A549 (cell line): Measurements from ENCODE around the gene STN1. TPM values are rescaled to one million over a fixed set of nuclear protein-coding genes. Genes with fewer than 3 reads are reported as not detected.

ENCODE experiments used
- ATAC-seq, 2 experiments: fragments of 200-7000 bp in 1 of 2; fragments of >200 bp in 1 of 2; cut with Nextera tagmentation in 1 of 2; cut with Tn5 transposase in 1 of 2; 3 replicates each; pipeline versions ENCODE4 v1.8.0 to v1.9.1; 2018 to 2020; ENCODE audit warnings: mild to moderate bottlenecking in 1 of 2, moderate library complexity in 1 of 2
- CTCF ChIA-PET: fragments of 300-600 bp; sonication (Branson Sonifier 250); formaldehyde crosslinking; extraction: SDS; loops from one replicate; lab custom pipeline; 2021; ENCODE audit warnings: antibody characterized with exemption, inconsistent platforms; lab: Yijun Ruan, JAX
- POLR2A ChIA-PET: fragments of 350-600 bp; formaldehyde crosslinking; extraction: SDS; loops from one replicate; lab custom pipeline; 2021; ENCODE audit warnings: antibody characterized with exemption, inconsistent platforms; lab: Yijun Ruan, JAX
- DNase-seq, 2 experiments: peaks; one replicate each; pipeline versions ENCODE4 v3.0.0 to v3.0.0-alpha.2; 2011 to 2016; ENCODE audit warnings: low read depth in 1 of 2, low spot score in 1 of 2
- FAIRE-seq: peaks from 2 replicates; lab custom pipeline; 2011; peaks lifted over from hg19 to GRCh38; lab: Jason Lieb, UNC
- H3K27ac ChIP-seq, 2 experiments: fragments of >200 bp; sonication (Bioruptor Twin); formaldehyde crosslinking; 3 replicates each; pipeline ENCODE4 v1.5.1; 2016 to 2017
- H3K4me1 ChIP-seq: fragments of >200 bp; sonication (Bioruptor Twin); formaldehyde crosslinking; 3 replicates; pipeline ENCODE4 v1.6.1; 2016
- H3K4me2 ChIP-seq: fragments of >200 bp; sonication (Bioruptor Twin); formaldehyde crosslinking; 3 replicates; pipeline ENCODE4 v1.6.1; 2016
- H3K4me3 ChIP-seq: fragments of >200 bp; sonication (Bioruptor Twin); formaldehyde crosslinking; 3 replicates; pipeline ENCODE4 v1.5.1; 2016
- H3K9me3 ChIP-seq: fragments of >200 bp; sonication (Bioruptor Twin); formaldehyde crosslinking; 3 replicates; pipeline ENCODE4 v1.6.1; 2016
- ATOH8 ChIP-seq: fragments of 250-450 bp; sonication (Bioruptor Pico); IDR thresholded peaks from 2 replicates; pipeline ENCODE4 v1.5.0; 2020; ENCODE audit warnings: low read depth, mild to moderate bottlenecking, moderate library complexity
- BCL3 ChIP-seq: fragments of >200 bp; sonication (Bioruptor Twin); formaldehyde crosslinking; IDR thresholded peaks from 3 replicates; pipeline ENCODE4 v1.6.1; 2016
- CBX2 ChIP-seq: fragments of 200-600 bp; sonication (generic); IDR thresholded peaks from 2 replicates; pipeline ENCODE4 v1.6.1; 2016; ENCODE audit warnings: low read depth, mild to moderate bottlenecking, borderline replicate concordance
- CHD2 ChIP-seq: fragments of 150-350 bp; IDR thresholded peaks from 2 replicates; pipeline ENCODE4 v1.6.1; 2014; ENCODE audit warnings: low read length; ENCODE audit not compliant: partially characterized antibody
- CHD4 ChIP-seq: fragments of 200-600 bp; sonication (generic); IDR thresholded peaks from 2 replicates; pipeline ENCODE4 v1.6.1; 2016; ENCODE audit warnings: antibody characterized with exemption, mild to moderate bottlenecking, borderline replicate concordance
- CTCF ChIP-seq: fragments of >200 bp; sonication (Bioruptor Twin); formaldehyde crosslinking; IDR thresholded peaks from 3 replicates; pipeline ENCODE4 v1.5.1; 2016
- ESRRA ChIP-seq: fragments of 150-350 bp; IDR thresholded peaks from 2 replicates; pipeline ENCODE4 v1.6.1; 2014; ENCODE audit warnings: mild to moderate bottlenecking, low read length, borderline replicate concordance
- FOSB ChIP-seq: fragments of 250-450 bp; sonication (Bioruptor Pico); IDR thresholded peaks from 2 replicates; pipeline ENCODE4 v1.5.0; 2020; ENCODE audit warnings: mild to moderate bottlenecking, moderate library complexity
- FOSL2 ChIP-seq, 2 experiments: fragments of 450-650 bp in 1 of 2; fragments of >200 bp in 1 of 2; sonication (Bioruptor Twin) in 1 of 2; formaldehyde crosslinking; IDR thresholded peaks; 2 replicates each; pipeline versions ENCODE4 v1.5.0 to v1.6.1; 2016 to 2020; ENCODE audit warnings: mild to moderate bottlenecking in 1 of 2, moderate library complexity in 1 of 2
- FOXS1 ChIP-seq: fragments of 250-450 bp; sonication (Bioruptor Pico); IDR thresholded peaks from 2 replicates; pipeline ENCODE4 v1.5.0; 2020; ENCODE audit warnings: mild to moderate bottlenecking, moderate library complexity
- HES2 ChIP-seq: fragments of >200 bp; sonication (Bioruptor Twin); formaldehyde crosslinking; IDR thresholded peaks from 2 replicates; pipeline ENCODE4 v1.6.1; 2016
- HMGXB4 ChIP-seq: fragments of 250-450 bp; sonication (Bioruptor Pico); IDR thresholded peaks from 2 replicates; pipeline ENCODE4 v1.5.0; 2021; ENCODE audit warnings: mild to moderate bottlenecking, moderate library complexity, borderline replicate concordance
- HOXA7 ChIP-seq: fragments of 250-450 bp; sonication (Bioruptor Pico); IDR thresholded peaks from 2 replicates; pipeline ENCODE4 v1.5.0; 2020; ENCODE audit warnings: mild to moderate bottlenecking, moderate library complexity
- JUN ChIP-seq, 2 experiments: fragments of >200 bp; sonication (Bioruptor Twin); formaldehyde crosslinking; IDR thresholded peaks; 2 replicates in 1 of 2; 3 replicates in 1 of 2; pipeline ENCODE4 v1.6.1; 2016 to 2017
- KDM1A ChIP-seq: fragments of 200-600 bp; sonication (generic); IDR thresholded peaks from 2 replicates; pipeline ENCODE4 v1.6.1; 2016; ENCODE audit warnings: low read depth, mild to moderate bottlenecking
- MAZ ChIP-seq: fragments of 150-350 bp; IDR thresholded peaks from 2 replicates; pipeline ENCODE4 v1.6.1; 2014; ENCODE audit warnings: antibody characterized with exemption, low read depth, low read length, borderline replicate concordance
- NPAS2 ChIP-seq: fragments of 250-450 bp; sonication (Bioruptor Pico); IDR thresholded peaks from 2 replicates; pipeline ENCODE4 v1.8.0; 2022; ENCODE audit warnings: mild to moderate bottlenecking, moderate library complexity, borderline replicate concordance
- NR3C1 ChIP-seq: fragments of >200 bp; sonication (Bioruptor Twin); formaldehyde crosslinking; IDR thresholded peaks from 3 replicates; pipeline ENCODE4 v1.6.1; 2017
- PHF8 ChIP-seq: fragments of 200-600 bp; sonication (generic); IDR thresholded peaks from 2 replicates; pipeline ENCODE4 v1.6.1; 2016; ENCODE audit warnings: low read depth, mild to moderate bottlenecking, antibody characterized with exemption, moderate library complexity, borderline replicate concordance
- POLR2A ChIP-seq: IDR thresholded peaks from 2 replicates; pipeline ENCODE4 v1.6.1; 2012; ENCODE audit warnings: mild to moderate bottlenecking, low read length
- RAD21 ChIP-seq, 2 experiments: fragments of >200 bp in 1 of 2; sonication (Bioruptor Twin) in 1 of 2; formaldehyde crosslinking in 1 of 2; IDR thresholded peaks in 1 of 2; conservative IDR thresholded peaks in 1 of 2; 2 replicates in 1 of 2; 3 replicates in 1 of 2; pipeline ENCODE4 v1.6.1; 2012 to 2018; ENCODE audit warnings: inconsistent platforms in 1 of 2
- RARB ChIP-seq: fragments of 250-450 bp; sonication (Bioruptor Pico); IDR thresholded peaks from 2 replicates; pipeline ENCODE4 v1.8.0; 2021; ENCODE audit warnings: mild to moderate bottlenecking, moderate library complexity
- RCOR1 ChIP-seq: fragments of 150-350 bp; IDR thresholded peaks from 2 replicates; pipeline ENCODE4 v1.6.1; 2014; ENCODE audit warnings: antibody characterized with exemption, low read length, low read depth
- RFX5 ChIP-seq: fragments of 450-650 bp; IDR thresholded peaks from 2 replicates; pipeline ENCODE4 v1.7.1; 2014; ENCODE audit warnings: antibody characterized with exemption, mild to moderate bottlenecking, moderate library complexity
- SMC3 ChIP-seq: fragments of >200 bp; sonication (Bioruptor Twin); formaldehyde crosslinking; IDR thresholded peaks from 3 replicates; pipeline ENCODE4 v1.6.1; 2018; ENCODE audit warnings: inconsistent platforms
- SREBF2 ChIP-seq: fragments of 450-650 bp; IDR thresholded peaks from 2 replicates; pipeline ENCODE4 v1.6.1; 2014; ENCODE audit warnings: mild to moderate bottlenecking, moderate library complexity
- WGBS: methylation state at CpG from one replicate; pipeline ENCODE4 v1.1.6; 2017; ENCODE audit errors: missing lambda C conversion rate; 5-methylcytosine and 5-hydroxymethylcytosine counted together
- polyA plus RNA-seq, 4 experiments: library from polyadenylated mRNA; depleted of rRNA in 3 of 4; stranded (reverse); fragments of >200 nt; fragmentation: RNase III in 1 of 4; extraction: RNeasy Plus Mini Kit Qiagen cat#74134 plus additional on column Dnase treatment in 1 of 4; gene quantifications; 2 replicates in 3 of 4; 3 replicates in 1 of 4; pipeline ENCODE4 v1.2.3, GENCODE V29; 2011 to 2017

Gene STN1
- polyA plus RNA-seq, 2 of the 4 experiments (the other 2 are of a cell fraction) = 17.1 to 34.5 TPM

- TF ChIP-seq FOSL2 (IDR thresholded peaks at IDR 0.05) = no peak
- TF ChIP-seq FOSL2 (CRISPR knock-in tag; IDR thresholded peaks at IDR 0.05) = no peak
Observed at GRCh38 chr10:103837370-103838069, 80.5 kb downstream of the STN1 start (continued).

GRCh38 chr10:103836861-103837260, 81.1 kb downstream of the STN1 start:
- Histone ChIP-seq H3K4me3 (no peak overlapping the region), H3K9me3 (0 out of 3 replicates have a peak, but pooled peaks cover 4% of the 10 kb centered on the region), H3K27ac (peak overlapping the region in 1 of 2 experiments; percentile 14; a peak in 1 of 6 replicates), H3K4me2 (no peak overlapping the region), H3K4me1 (peaks cover 35% of the 10 kb centered on the region)
- CTCF ChIA-PET = interaction anchor here (0.8 to 3.3 kb wide), 4 partner anchors 16 to 285 kb away, joined by 3 to 15 read pairs (median 4); partner anchors contain the start of genes SFR1 and SH3PXD2A
- 85% methylated on average over 9 of the region's 9 CpGs for WGBS
- POLR2A ChIA-PET = interaction anchor here (0.6 kb wide), 1 partner anchor 83 kb away, joined by 4 read pairs; no protein-coding TSS in a partner anchor
- FAIRE-seq = no peak
- no peak for DNase-seq
- no peak for ATAC-seq
- no peak for TF ChIP-seq ATOH8 (CRISPR knock-in tag)
- no peak for TF ChIP-seq CHD4
- TF ChIP-seq FOXS1 = no peak
- no peak for TF ChIP-seq RFX5
- no peak for TF ChIP-seq PHF8
- TF ChIP-seq RAD21 (conservative IDR thresholded peaks at IDR 0.05 in 1 of 2, IDR thresholded peaks at IDR 0.05 in 1 of 2) = no peak
- no peak for TF ChIP-seq KDM1A
- no peak for TF ChIP-seq SREBF2
- TF ChIP-seq RCOR1 = no peak
- TF ChIP-seq, all 56 proteins: peak for 0

GRCh38 chr10:103836273-103836672, 81.7 kb downstream of the STN1 start:
- FAIRE-seq = no peak
- Histone ChIP-seq H3K4me1 (peaks cover 36% of the 10 kb centered on the region), H3K4me3 (no peak overlapping the region), H3K27ac (no peak overlapping the region; a peak in 1 of 6 replicates), H3K4me2 (no peak overlapping the region), H3K9me3 (0 out of 3 replicates have a peak, but pooled peaks cover 4% of the 10 kb centered on the region)
- no peak for DNase-seq
- POLR2A ChIA-PET = no interaction called here
- TF ChIP-seq CHD2 = no peak
- no peak for TF ChIP-seq FOXS1
- TF ChIP-seq PHF8 = no peak
- no peak for TF ChIP-seq ESRRA
- no peak for TF ChIP-seq HES2
- no peak for TF ChIP-seq MAZ
- TF ChIP-seq NPAS2 (CRISPR knock-in tag) = no peak
- no peak for TF ChIP-seq POLR2A
- TF ChIP-seq JUN (IDR thresholded peaks at IDR 0.05) = no peak
- TF ChIP-seq RARB = no peak
- TF ChIP-seq CBX2 = no peak
- TF ChIP-seq SMC3 = no peak
- TF ChIP-seq FOSB (CRISPR knock-in tag) = no peak
- no peak for TF ChIP-seq HMGXB4 (CRISPR knock-in tag)
- TF ChIP-seq CTCF = no peak
- TF ChIP-seq HOXA7 = no peak
- no peak for TF ChIP-seq BCL3
- TF ChIP-seq NR3C1 = no peak
- 17% methylated on average over 1 of the region's 1 CpG for WGBS
- no peak for ATAC-seq
- CTCF ChIA-PET = interaction anchor here (1.3 kb wide), 2 partner anchors 17 to 54 kb away, joined by 3 to 4 read pairs; no protein-coding TSS in a partner anchor
